ENCODE results near the gene PPP1R12B.

Gene PPP1R12B, protein sequence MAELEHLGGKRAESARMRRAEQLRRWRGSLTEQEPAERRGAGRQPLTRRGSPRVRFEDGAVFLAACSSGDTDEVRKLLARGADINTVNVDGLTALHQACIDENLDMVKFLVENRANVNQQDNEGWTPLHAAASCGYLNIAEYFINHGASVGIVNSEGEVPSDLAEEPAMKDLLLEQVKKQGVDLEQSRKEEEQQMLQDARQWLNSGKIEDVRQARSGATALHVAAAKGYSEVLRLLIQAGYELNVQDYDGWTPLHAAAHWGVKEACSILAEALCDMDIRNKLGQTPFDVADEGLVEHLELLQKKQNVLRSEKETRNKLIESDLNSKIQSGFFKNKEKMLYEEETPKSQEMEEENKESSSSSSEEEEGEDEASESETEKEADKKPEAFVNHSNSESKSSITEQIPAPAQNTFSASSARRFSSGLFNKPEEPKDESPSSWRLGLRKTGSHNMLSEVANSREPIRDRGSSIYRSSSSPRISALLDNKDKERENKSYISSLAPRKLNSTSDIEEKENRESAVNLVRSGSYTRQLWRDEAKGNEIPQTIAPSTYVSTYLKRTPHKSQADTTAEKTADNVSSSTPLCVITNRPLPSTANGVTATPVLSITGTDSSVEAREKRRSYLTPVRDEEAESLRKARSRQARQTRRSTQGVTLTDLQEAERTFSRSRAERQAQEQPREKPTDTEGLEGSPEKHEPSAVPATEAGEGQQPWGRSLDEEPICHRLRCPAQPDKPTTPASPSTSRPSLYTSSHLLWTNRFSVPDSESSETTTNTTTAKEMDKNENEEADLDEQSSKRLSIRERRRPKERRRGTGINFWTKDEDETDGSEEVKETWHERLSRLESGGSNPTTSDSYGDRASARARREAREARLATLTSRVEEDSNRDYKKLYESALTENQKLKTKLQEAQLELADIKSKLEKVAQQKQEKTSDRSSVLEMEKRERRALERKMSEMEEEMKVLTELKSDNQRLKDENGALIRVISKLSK

DNA sequence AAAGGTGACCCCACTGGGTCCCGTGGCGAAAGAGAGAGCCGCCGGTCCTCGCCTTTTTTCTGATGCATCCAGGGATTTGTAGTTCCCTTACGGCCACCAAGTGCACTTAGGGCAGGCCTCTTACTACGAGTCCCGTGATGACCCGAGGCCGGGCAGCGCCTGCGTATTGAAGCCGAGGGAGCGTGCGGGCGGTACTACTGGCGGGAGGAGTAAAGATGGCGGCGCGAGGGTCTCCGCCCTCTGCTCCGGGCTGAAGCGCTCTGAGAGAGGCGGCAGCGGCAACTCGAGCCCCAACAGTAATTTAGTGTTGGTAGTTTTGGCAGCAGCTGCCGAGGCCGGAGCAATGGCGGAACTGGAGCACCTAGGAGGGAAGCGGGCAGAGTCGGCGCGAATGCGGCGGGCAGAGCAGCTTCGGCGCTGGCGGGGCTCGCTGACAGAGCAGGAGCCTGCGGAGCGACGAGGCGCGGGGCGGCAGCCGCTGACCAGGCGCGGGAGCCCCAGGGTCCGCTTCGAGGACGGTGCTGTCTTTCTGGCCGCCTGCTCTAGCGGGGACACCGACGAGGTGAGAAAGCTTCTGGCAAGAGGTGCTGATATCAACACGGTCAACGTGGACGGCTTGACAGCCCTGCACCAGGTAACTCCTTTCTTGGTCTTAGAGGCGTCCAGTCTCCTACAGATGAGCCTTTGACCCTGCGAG, at the start of gene PPP1R12B:
TSS of gene PPP1R12B (plus strand) at position 191 of the 697 bp plus-strand sequence. CDS start at position 344, 153 bp downstream.
- H3K36me3 ChIP-seq (ENCODE audit: control insufficient read depth, low read length): no peaks in the 10 kb centered on the region; the same call in 1 of the 2 replicates
- no peaks in the 10 kb centered on the region for H3K9me2 ChIP-seq (replicated peaks; ENCODE audit: control insufficient read depth, low read length)
- H4K20me1 ChIP-seq (ENCODE audit: control insufficient read depth, insufficient read depth, low read depth, low read length): no peaks in the 10 kb centered on the region
- no peaks in the 10 kb centered on the region for H3K27me3 ChIP-seq (ENCODE audit: control insufficient read depth, low read length)
- no peak within 1 kb of the TSS for H3K27ac ChIP-seq (ENCODE audit: low read depth, low read length)
- TF ChIP-seq EZH2phosphoT487 (IDR thresholded peaks at IDR 0.05; ENCODE audit: borderline replicate concordance, low read length): no peak
- TF ChIP-seq, protein P1, sequence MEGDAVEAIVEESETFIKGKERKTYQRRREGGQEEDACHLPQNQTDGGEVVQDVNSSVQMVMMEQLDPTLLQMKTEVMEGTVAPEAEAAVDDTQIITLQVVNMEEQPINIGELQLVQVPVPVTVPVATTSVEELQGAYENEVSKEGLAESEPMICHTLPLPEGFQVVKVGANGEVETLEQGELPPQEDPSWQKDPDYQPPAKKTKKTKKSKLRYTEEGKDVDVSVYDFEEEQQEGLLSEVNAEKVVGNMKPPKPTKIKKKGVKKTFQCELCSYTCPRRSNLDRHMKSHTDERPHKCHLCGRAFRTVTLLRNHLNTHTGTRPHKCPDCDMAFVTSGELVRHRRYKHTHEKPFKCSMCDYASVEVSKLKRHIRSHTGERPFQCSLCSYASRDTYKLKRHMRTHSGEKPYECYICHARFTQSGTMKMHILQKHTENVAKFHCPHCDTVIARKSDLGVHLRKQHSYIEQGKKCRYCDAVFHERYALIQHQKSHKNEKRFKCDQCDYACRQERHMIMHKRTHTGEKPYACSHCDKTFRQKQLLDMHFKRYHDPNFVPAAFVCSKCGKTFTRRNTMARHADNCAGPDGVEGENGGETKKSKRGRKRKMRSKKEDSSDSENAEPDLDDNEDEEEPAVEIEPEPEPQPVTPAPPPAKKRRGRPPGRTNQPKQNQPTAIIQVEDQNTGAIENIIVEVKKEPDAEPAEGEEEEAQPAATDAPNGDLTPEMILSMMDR (IDR thresholded peaks at IDR 0.05; ENCODE audit: low read depth, low read length, poor library complexity, severe bottlenecking): no peak
- H3K4me1 ChIP-seq (ENCODE audit: control insufficient read depth, low read length): peaks cover 19% of the 10 kb centered on the region
- peaks cover 49% of the 10 kb centered on the region for H3K79me2 ChIP-seq (ENCODE audit: control insufficient read depth, low read length)
- H3K4me3 ChIP-seq (ENCODE audit: low read length): peak within 1 kb of the TSS; percentile 94
- H3K4me2 ChIP-seq (ENCODE audit: low read length): peak within 1 kb of the TSS; percentile 98
- peaks cover under 1% of the 10 kb centered on the region for H3F3A ChIP-seq (ENCODE audit: control insufficient read depth, insufficient read depth)
- H3K9me3 ChIP-seq (ENCODE audit: control insufficient read depth, insufficient read depth, low read length): no peaks in the 10 kb centered on the region

DNA sequence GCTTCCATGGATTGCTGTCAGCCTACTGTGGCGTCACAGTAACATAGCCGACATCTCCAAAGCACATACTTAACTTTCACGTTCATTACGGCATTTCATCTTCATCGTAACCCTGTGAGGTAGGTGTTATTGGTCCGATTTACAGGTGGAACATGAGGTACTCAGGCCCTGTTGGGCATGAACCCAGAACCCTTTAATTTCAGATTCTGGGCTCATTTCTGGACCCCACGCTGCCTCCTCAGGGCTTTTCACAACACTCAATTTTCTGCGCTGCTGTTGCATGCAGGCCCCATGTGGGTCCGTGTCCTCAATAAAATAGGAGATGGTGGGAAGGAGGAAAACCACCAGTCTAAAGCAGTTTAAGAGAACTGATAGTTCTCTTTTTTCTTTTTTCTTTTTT, 46.3 kb upstream of the PPP1R12B start:
- H3K79me2 ChIP-seq (ENCODE audit: control insufficient read depth, low read length): no peaks in the 10 kb centered on the region
- H3K4me1 ChIP-seq (ENCODE audit: control insufficient read depth, low read length): no peaks in the 10 kb centered on the region
- no peaks in the 10 kb centered on the region for H3F3A ChIP-seq (ENCODE audit: control insufficient read depth, insufficient read depth)
- no peak overlapping the region for H3K4me2 ChIP-seq (ENCODE audit: low read length)
- no peaks in the 10 kb centered on the region for H3K9me2 ChIP-seq (replicated peaks; ENCODE audit: control insufficient read depth, low read length)
- H3K36me3 ChIP-seq (ENCODE audit: control insufficient read depth, low read length): no peaks in the 10 kb centered on the region
- peaks cover 3% of the 10 kb centered on the region; the same call in 1 of the 2 replicates for H3K27me3 ChIP-seq (ENCODE audit: control insufficient read depth, low read length)
- no peaks in the 10 kb centered on the region for H4K20me1 ChIP-seq (ENCODE audit: control insufficient read depth, insufficient read depth, low read depth, low read length)
- no peaks in the 10 kb centered on the region for H3K9me3 ChIP-seq (ENCODE audit: control insufficient read depth, insufficient read depth, low read length)
- TF ChIP-seq EZH2phosphoT487 (IDR thresholded peaks at IDR 0.05; ENCODE audit: borderline replicate concordance, low read length): no peak
- TF ChIP-seq, protein P1 (IDR thresholded peaks at IDR 0.05; ENCODE audit: low read depth, low read length, poor library complexity, severe bottlenecking): no peak
- no peak overlapping the region for H3K27ac ChIP-seq (ENCODE audit: low read depth, low read length)
- no peak overlapping the region for H3K4me3 ChIP-seq (ENCODE audit: low read length)

DNA sequence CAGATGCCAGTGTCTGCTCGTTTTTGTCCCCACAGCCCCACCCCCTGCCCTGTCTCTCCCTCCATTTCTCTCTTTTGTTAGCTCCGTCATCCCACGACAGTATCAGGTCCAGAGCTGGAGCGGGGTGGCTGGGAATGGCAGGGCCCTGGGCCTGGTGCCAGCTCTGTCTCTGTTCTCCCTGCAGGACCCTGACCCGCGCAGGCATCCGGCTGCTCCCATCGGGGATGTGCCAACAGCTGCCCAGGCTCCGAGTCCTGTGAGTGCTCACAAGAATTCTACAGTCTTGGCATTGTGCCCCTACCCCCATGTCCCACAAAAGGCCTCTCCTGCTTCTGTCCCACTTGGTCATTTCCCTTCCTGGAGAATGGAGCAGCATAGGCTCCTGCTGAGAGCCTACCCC, 44.1 kb upstream of the PPP1R12B start:
- no peak overlapping the region for H3K27ac ChIP-seq (ENCODE audit: low read depth, low read length)
- no peaks in the 10 kb centered on the region for H3F3A ChIP-seq (ENCODE audit: control insufficient read depth, insufficient read depth)
- H3K79me2 ChIP-seq (ENCODE audit: control insufficient read depth, low read length): no peaks in the 10 kb centered on the region
- no peaks in the 10 kb centered on the region for H3K4me1 ChIP-seq (ENCODE audit: control insufficient read depth, low read length)
- no peak overlapping the region for H3K4me3 ChIP-seq (ENCODE audit: low read length)
- peaks cover 3% of the 10 kb centered on the region; the same call in 1 of the 2 replicates for H3K27me3 ChIP-seq (ENCODE audit: control insufficient read depth, low read length)
- no peaks in the 10 kb centered on the region for H3K9me3 ChIP-seq (ENCODE audit: control insufficient read depth, insufficient read depth, low read length)
- TF ChIP-seq, protein P1 (IDR thresholded peaks at IDR 0.05; ENCODE audit: low read depth, low read length, poor library complexity, severe bottlenecking): no peak
- TF ChIP-seq EZH2phosphoT487 (IDR thresholded peaks at IDR 0.05; ENCODE audit: borderline replicate concordance, low read length): no peak
- no peaks in the 10 kb centered on the region for H3K36me3 ChIP-seq (ENCODE audit: control insufficient read depth, low read length)
- no peaks in the 10 kb centered on the region for H3K9me2 ChIP-seq (replicated peaks; ENCODE audit: control insufficient read depth, low read length)
- no peak overlapping the region for H3K4me2 ChIP-seq (ENCODE audit: low read length)
- H4K20me1 ChIP-seq (ENCODE audit: control insufficient read depth, insufficient read depth, low read depth, low read length): no peaks in the 10 kb centered on the region
